ENCODE results near the gene MECR.
A peak's percentile ranks its signal among the peaks of the same experiment; 100 is the strongest.

MECR gene

GRCh38 chr1:29255134-29255666 lies 24.5 kb upstream of the MECR start:
- DNase-seq, result no peak

DNA sequence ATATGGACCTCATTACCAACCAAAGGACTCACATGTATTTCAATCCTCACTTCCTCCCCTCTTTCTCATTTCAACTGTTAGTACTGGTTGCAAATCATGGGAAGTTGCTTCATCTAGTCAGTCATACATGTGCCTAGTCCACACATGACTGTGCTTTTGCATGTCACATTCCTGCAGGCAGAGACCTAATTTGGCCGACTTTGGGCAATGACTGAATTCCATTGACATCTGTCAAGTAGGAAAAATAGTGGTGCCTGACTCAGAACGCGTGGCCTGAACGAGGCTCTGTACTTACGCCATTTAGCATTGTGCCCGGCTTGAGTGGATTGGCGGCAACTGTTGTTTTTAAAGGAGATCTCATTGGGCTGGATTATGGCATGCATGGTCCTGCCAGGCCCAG lies 23.6 kb upstream of the MECR start:
- peak; percentile 61 for DNase-seq

DNA sequence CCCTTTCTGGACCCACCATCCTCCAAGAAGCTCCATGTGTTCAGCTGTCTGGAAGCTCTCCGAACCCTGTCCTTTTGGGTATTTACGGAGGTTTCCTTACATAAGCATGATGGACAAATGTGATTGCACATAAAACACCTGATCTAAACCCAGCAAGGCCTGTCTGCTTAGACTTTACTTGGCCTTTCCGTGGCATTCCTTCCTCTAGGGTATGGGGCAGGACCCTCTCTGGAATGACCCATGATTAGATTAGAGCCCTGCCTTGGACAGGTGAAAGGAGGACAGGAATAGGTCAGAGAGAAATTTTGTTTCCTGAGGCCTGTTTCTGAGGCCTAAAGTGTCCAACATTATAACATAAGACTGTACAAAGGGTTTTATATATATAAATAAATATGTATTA lies 22.4 kb upstream of the MECR start:
- DNase-seq, result no peak

DNA sequence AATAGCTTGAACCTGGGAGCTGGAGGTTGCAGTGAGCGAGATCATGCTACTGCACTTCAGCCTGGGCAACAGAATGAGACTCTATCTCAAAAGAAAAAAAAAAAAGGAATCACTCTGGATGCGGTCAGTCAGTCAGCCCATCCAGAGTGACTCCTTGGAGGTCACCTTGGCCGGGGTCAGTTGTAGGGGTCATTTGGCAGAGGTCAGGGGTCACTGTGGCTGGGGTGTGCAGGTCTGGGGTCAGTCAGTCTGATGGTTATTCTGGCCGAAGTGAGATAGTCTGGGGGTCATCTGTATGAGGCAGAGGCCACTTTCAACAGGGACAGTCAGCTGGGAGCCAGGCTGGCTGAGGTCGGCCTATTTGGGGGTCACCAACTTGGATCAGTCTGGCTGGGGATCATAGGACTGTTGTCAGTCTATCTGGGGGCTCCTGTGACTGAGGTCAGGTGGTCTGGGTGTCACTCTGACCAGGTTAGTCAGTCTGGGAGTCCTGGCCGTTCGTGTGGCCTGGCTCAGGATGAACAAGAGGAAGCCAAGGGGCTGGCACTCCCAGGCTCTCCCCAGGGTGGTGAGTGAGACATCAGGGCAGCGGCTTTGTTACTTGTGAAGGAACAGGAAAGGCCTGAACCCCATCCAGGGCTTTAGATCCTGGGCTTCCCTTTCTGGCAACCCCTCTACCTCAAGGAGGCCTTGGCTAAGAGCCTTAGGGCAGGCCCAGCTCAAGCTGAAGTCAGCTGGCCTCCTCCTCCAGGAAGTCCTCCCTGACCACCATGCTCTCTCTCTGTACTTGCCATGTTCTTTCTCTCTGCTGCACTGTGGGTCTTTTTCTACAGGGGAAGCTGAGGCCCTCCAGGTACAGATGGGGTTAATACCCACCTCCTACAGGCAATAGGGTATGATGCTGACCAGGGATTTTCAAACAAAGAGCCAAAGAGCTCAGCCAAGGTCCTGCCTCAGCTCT lies 20.7 kb upstream of the MECR start:
- DNase-seq, result no peak

GRCh38 chr1:29249951-29250581 lies 19.3 kb upstream of the MECR start:
- no peak for DNase-seq

- DNase-seq, result peak; percentile 74
These were observed 18.5 kb upstream of the MECR start for GRCh38 chr1:29249170-29249691.

- no peak for DNase-seq
These were observed 17.7 kb upstream of the MECR start for GRCh38 chr1:29248409-29248808.

DNA sequence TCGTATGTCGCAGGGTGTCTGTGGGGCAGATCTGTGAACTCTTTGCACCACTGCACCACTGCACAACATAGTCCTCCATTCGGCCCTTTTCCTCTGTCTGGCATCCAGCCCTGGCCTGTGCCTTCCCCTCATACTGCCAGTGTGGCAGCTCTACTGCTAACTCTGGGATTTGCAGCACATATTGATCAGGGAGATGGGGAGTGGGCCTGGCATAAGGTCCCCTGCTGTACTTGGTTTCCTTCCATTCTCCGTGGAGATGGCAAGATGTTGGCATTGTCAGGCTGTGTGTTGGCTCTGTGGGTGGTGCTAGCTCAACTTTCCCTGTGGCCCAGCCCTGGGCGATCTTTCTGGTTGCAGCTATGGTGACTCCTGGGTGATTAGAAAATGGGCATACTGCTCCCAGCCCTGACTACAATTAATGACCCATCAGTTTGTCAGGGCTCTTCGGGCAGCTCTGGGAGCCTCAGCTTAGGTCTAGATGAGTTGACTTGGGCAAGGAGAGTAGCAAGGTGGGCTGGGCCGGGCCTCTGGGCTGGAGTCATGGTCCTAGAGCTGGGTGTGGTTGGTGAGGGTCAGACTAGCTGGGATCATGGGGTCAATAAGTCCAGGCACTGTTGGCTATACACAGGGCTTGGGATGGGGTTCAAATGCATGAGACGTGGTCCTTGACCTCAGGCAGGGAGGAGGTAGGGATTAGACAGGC lies 17.0 kb upstream of the MECR start:
- DNase-seq, result no peak

- DNase-seq, result no peak
These were observed 16.3 kb upstream of the MECR start for GRCh38 chr1:29247044-29247443.

DNA sequence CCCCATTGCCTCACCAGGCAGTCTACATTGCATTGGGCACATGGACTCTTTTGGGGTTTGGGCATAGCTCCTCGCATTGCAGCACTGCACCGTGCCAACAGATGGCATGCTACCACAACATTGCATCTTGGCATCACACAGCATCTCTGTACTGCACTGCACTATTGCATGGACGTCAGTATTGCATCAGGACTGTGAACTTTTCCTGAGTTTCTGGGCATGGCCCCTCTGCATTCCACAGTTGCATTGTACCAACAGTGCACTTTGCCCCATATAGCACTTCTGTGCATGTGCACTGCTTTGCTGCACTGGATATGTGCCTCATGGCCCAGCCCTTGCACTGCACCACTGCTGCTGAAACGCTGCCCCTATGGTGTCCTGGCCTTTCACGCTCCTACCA lies 15.1 kb upstream of the MECR start:
- DNase-seq, result peak; percentile 62

- no peak for DNase-seq
These were observed 14.5 kb upstream of the MECR start for GRCh38 chr1:29245261-29245660.

- peak; percentile 91 for DNase-seq
These were observed 13.1 kb upstream of the MECR start for GRCh38 chr1:29243871-29244200.

- DNase-seq, result peak; percentile 78
These were observed 12.5 kb upstream of the MECR start for GRCh38 chr1:29243023-29243870.

DNA sequence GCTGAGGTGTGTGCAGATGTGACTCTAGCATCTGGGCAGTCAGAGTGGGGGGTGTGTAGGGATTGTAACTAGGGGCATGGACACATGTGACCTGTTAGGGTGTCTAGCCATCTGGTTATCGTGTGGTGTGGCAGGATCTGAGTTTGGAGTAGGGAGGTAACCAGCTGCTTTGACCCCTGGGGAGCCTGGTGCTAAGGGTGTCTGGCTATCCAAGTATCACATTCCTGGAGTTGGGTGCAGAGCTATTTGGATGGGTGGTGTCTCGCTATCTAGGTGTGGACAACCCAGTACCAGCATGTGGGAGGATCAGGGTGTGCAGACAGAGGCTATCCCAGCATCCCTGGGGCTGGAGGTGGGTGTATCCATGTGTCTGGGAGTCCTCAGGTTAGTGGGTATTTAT lies 10.3 kb upstream of the MECR start:
- no peak for DNase-seq

DNA sequence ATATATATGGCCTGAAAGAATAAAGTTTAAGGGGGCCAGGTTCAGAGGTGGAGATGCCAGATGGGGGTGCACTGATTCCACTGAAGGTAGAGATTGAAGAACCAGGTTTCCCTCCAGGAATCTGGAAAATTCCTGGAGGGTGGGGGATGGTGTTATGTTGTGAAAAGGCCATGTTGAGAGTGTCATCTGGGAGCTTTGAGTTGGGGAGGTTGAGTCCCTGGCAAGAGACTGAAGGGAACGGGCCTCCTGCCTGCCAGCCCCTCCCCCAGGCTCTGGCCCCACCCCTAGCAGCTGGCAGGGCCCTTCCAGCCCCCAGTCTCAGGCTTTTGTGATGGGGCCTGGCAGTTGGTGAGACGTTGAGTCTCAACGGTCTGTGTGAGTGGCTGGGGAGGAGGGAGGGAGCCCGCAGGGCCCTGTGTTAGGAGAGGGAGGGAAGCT lies 9.7 kb upstream of the MECR start:
- DNase-seq, result peak; percentile 50

DNA sequence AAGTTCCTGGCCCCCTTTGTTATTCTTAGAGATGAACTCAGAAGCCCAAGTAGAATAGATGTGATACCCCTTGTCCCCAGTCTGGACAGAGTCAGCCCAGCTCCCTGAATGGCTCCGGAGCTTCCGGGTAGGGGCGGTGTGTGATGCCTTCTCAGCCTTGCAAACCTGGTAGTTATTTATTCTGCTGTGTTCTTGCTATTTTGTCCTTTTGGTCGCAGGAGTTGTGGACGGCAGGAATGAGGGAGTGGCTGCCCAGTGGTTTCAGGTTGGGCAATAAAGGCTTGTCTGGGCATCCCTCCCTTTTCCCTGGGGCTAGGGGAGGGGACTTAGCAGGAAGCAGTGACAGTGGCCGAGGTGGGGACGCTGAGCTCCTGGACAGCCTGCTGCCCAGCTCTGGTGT lies 8.4 kb upstream of the MECR start:
- no peak for DNase-seq

GRCh38 chr1:29238620-29239002 lies 7.9 kb upstream of the MECR start:
- DNase-seq, result no peak

DNA sequence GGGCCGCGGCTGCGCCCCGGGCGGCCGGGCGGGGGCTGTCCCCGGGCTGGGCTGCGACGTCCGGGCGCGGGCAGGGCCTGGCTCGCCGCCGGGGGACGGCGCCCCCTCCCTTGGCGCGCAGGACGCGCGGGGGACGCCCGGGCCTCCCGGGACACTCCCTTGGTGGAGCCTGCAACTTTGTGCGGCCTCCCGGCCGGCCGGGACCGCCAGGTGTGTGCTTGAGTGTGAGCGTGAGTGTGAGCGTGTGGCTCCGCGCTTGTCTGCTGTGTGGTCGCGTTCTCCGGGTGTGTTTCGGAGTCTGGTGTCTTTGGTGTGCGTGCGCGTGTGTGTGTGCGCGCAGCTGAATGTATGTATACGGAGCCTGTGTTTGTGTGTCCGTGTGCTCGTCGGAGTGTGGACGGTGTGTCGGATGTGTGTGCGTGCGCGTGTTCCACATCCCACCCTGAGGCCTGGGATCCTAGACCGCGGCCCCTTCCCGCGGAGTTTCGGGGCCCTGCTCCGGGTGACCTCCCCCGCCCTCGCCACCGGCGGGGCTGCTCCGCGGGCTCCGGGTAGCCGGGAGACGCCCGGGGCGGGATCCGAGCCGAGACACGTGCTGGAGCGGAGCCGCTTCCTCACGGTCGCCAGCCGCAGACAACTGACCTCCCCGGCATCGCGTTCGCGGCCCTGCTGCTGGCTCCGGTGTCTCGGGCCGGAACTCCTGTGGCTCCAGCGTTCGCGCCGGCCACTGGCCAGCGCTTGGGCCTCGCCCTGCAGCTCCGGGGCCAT lies 7.3 kb upstream of the MECR start:
- no peak for DNase-seq

DNA sequence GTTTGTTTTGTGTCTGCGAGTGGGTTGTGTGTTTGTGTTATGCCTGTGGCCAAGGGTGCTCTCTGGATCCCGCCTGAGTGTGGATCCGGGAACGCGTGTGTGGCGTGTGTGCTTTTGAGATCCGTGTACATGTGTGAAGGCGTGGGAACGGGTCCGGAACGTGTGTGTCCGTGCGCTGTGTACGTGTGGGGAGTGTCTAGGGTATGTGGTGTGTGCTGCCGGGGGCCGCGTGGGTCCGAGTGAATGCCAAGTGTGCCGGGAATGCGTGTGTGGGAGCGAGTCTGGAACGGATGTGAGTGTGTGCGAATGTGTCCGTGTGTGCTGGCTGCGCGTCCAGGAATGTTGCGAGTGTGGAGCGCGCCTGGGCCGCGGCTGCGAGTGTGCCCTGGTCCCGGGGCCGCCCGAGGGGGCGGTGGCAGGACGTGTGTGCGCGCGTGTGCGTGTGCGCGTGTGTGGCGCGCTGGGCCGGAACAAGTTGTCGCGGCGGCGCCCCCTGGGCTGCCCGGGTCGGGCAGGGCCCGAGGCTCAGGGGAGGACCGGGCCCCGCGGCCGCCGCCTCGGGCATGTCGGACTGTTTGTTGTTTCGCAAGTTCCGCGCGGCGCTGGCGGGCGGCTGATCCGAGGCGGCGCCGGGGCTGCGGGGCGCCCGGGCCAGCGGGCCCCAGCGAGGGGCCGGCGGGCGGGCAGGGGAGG lies 6.5 kb upstream of the MECR start:
- DNase-seq, result peak; percentile 52

DNA sequence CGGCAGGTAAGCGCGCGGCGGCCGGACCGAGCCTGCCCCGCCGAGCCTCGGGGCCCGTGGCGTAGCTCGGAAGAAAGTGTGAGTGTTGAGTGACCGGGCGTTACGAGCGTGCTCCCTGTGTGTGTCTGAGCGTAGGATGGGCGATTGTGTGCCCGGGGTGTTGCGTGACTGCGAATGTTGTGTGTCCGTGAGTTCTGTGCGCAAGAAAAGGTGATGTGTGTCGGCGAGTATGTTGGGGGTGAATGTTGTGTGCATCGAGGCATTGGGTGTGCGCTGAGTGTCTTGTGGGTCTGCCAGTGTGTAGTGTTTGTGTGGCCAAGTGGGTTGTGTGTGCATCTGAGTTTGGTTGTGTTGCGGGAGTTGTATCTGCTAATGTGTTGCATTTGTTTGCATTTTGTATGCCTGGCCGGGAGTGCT lies 6.0 kb upstream of the MECR start:
- no peak for DNase-seq

Data from fibroblast of skin of back (primary cell).